HCT116 (cell line): ENCODE data around the gene ACOT11. TPM values are rescaled to one million over a fixed set of nuclear protein-coding genes. Genes with fewer than 3 reads are reported as not detected.
A peak's percentile ranks its signal among the peaks of the same experiment; 100 is the strongest.

ENCODE experiments used
- ATAC-seq: fragments of 200-7000 bp; cut with Tn5 transposase; 2 replicates; pipeline ENCODE4 v1.9.1; 2020; ENCODE audit warnings: mild to moderate bottlenecking, moderate library complexity
- BruUV-seq: library from RNA; stranded (reverse); fragments of 400-500 nt; replicated peaks from 2 replicates; lab custom pipeline; 2021; lab: Mats Ljungman, UMichigan
- CTCF ChIA-PET: fragments of 300-600 bp; sonication (Branson Sonifier 250); formaldehyde crosslinking; loops from one replicate; lab custom pipeline; 2021; ENCODE audit warnings: antibody characterized with exemption; lab: Charles Lee
- POLR2A ChIA-PET: fragments of 300-600, 350-600 bp; sonication (Branson Sonifier 250); formaldehyde crosslinking; loops from one replicate; lab custom pipeline; 2021; ENCODE audit warnings: antibody characterized with exemption; lab: Charles Lee
- RAD21 ChIA-PET, 2 experiments: fragments of 300-600 bp; sonication (Branson Sonifier 250); formaldehyde crosslinking; loops; one replicate each; lab custom pipeline; 2023; ENCODE audit warnings: low total read pairs in 2 of 2; ENCODE audit not compliant: uncharacterized antibody in 2 of 2, unreplicated experiment in 2 of 2, low non-redundant PET in 1 of 2; lab: Charles Lee
- DNase-seq: peaks from one replicate; pipeline ENCODE4 v3.0.0-alpha.2; 2010; ENCODE audit warnings: low read depth, low spot score
- H2AFZ ChIP-seq: fragments of 200-600 bp; shearing (Covaris generic), sonication (generic); 2 replicates; pipeline ENCODE4 v1.6.1; 2017; ENCODE audit warnings: low read depth, mixed run types, mixed read lengths, antibody characterized with exemption, low read length; ENCODE audit not compliant: poor library complexity, severe bottlenecking
- H3K27ac ChIP-seq: 2 replicates; pipeline ENCODE4 v1.5.1; 2012; ENCODE audit warnings: low read depth, low read length
- H3K27me3 ChIP-seq: fragments of 200-600 bp; sonication (generic); 2 replicates; pipeline ENCODE4 v1.6.1; 2016; ENCODE audit warnings: mixed run types, low read length, mixed read lengths; ENCODE audit not compliant: insufficient read depth
- H3K36me3 ChIP-seq, 2 experiments: fragments of 200-500 bp in 1 of 2; fragments of 200-600 bp in 1 of 2; sonication (Bioruptor generic) in 1 of 2; sonication (generic) in 1 of 2; 2 replicates each; pipeline versions ENCODE4 v1.5.1 to v1.6.1; 2014 to 2016; ENCODE audit warnings: low read length in 2 of 2, inconsistent platforms in 1 of 2, mixed read lengths in 1 of 2, mixed run types in 1 of 2; ENCODE audit not compliant: insufficient read depth in 2 of 2, control insufficient read depth in 1 of 2
- H3K4me1 ChIP-seq, 2 experiments: fragments of 200-600 bp in 1 of 2; sonication (generic) in 1 of 2; 2 replicates each; pipeline versions ENCODE4 v1.5.1 to v1.6.1; 2012 to 2017; ENCODE audit warnings: low read length in 2 of 2, inconsistent platforms in 1 of 2, mild to moderate bottlenecking in 1 of 2, mixed read lengths in 1 of 2, mixed run types in 1 of 2, moderate library complexity in 1 of 2; ENCODE audit not compliant: insufficient read depth in 2 of 2, control insufficient read depth in 1 of 2
- H3K4me2 ChIP-seq: fragments of 200-600 bp; sonication (generic); 2 replicates; pipeline ENCODE4 v1.6.1; 2017; ENCODE audit warnings: mixed run types, low read length, mixed read lengths
- H3K4me3 ChIP-seq, 2 experiments: fragments of 200-600 bp in 1 of 2; sonication (generic) in 1 of 2; replicated peaks in 1 of 2; 2 replicates each; pipeline ENCODE4 v1.5.1; 2011 to 2016; ENCODE audit warnings: low read length in 2 of 2, control low read depth in 1 of 2, low read depth in 1 of 2, mild to moderate bottlenecking in 1 of 2, mixed read lengths in 1 of 2, mixed run types in 1 of 2
- H3K79me2 ChIP-seq: fragments of 200-600 bp; sonication (generic); 2 replicates; pipeline ENCODE4 v1.6.1; 2017; ENCODE audit warnings: mild to moderate bottlenecking, mixed run types, low read length, moderate library complexity, mixed read lengths; ENCODE audit not compliant: insufficient read depth
- H3K9ac ChIP-seq: fragments of 200-600 bp; sonication (generic); 2 replicates; pipeline ENCODE4 v1.6.1; 2016; ENCODE audit warnings: low read length, mixed read lengths
- H3K9me2 ChIP-seq: fragments of 200-600 bp; sonication (generic), shearing (Covaris generic); 2 replicates; pipeline ENCODE4 v1.6.1; 2017; ENCODE audit warnings: mixed run types, mild to moderate bottlenecking, moderate library complexity; ENCODE audit not compliant: insufficient read depth
- H3K9me3 ChIP-seq, 2 experiments: fragments of 200-500 bp in 1 of 2; fragments of 200-600 bp in 1 of 2; sonication (Bioruptor generic) in 1 of 2; sonication (generic) in 1 of 2; 2 replicates each; pipeline ENCODE4 v1.6.1; 2014 to 2017; ENCODE audit warnings: low read length in 2 of 2, mixed read lengths in 2 of 2, inconsistent platforms in 1 of 2, low read depth in 1 of 2, mild to moderate bottlenecking in 1 of 2, mixed run types in 1 of 2, moderate library complexity in 1 of 2; ENCODE audit not compliant: control insufficient read depth in 1 of 2, insufficient read depth in 1 of 2
- H4K20me1 ChIP-seq: fragments of 200-600 bp; sonication (generic), shearing (Covaris generic); 2 replicates; pipeline ENCODE4 v1.6.1; 2017; ENCODE audit warnings: mixed run types, mild to moderate bottlenecking, moderate library complexity; ENCODE audit not compliant: insufficient read depth
- CBX3 ChIP-seq: IDR thresholded peaks from 2 replicates; pipeline ENCODE4 v1.6.1; 2012; ENCODE audit warnings: low read depth
- CEBPB ChIP-seq: IDR thresholded peaks from 2 replicates; pipeline ENCODE4 v1.6.1; 2012; ENCODE audit warnings: low read depth
- EGR1 ChIP-seq: IDR thresholded peaks from 2 replicates; pipeline ENCODE4 v1.6.1; 2012; ENCODE audit warnings: low read depth
- ELF1 ChIP-seq: IDR thresholded peaks from 2 replicates; pipeline ENCODE4 v1.6.1; 2012; ENCODE audit warnings: low read depth, borderline replicate concordance
- EZH2 ChIP-seq: fragments of 200-600 bp; sonication (generic); IDR thresholded peaks from 2 replicates; pipeline ENCODE4 v1.6.1; 2017; ENCODE audit warnings: antibody characterized with exemption, mixed run types
- EZH2phosphoT487 ChIP-seq: fragments of 200-600 bp; IDR thresholded peaks from 2 replicates; pipeline ENCODE4 v1.6.1; 2018; ENCODE audit warnings: antibody characterized with exemption, borderline replicate concordance
- FOSL1 ChIP-seq: IDR thresholded peaks from 2 replicates; pipeline ENCODE4 v1.6.1; 2012; ENCODE audit warnings: low read depth
- JUND ChIP-seq: IDR thresholded peaks from 2 replicates; pipeline ENCODE4 v1.6.1; 2012
- MAX ChIP-seq: IDR thresholded peaks from 2 replicates; pipeline ENCODE4 v1.6.1; 2012
- POLR2A ChIP-seq: IDR thresholded peaks from 2 replicates; pipeline ENCODE4 v1.7.0; 2011; ENCODE audit warnings: borderline replicate concordance; ENCODE audit not compliant: insufficient read depth, insufficient read length; ENCODE audit errors: extremely low read depth
- POLR2AphosphoS5 ChIP-seq: IDR thresholded peaks from 2 replicates; pipeline ENCODE4 v1.6.1; 2011; ENCODE audit warnings: mild to moderate bottlenecking, low read depth, low read length, moderate library complexity
- RAD21 ChIP-seq: IDR thresholded peaks from 2 replicates; pipeline ENCODE4 v1.6.1; 2012; ENCODE audit warnings: low read depth, mild to moderate bottlenecking
- REST ChIP-seq: IDR thresholded peaks from 2 replicates; pipeline ENCODE4 v1.6.1; 2012; ENCODE audit warnings: low read depth
- SIN3A ChIP-seq: IDR thresholded peaks from 2 replicates; pipeline ENCODE4 v1.6.1; 2012; ENCODE audit warnings: low read depth
- SP1 ChIP-seq: IDR thresholded peaks from 2 replicates; pipeline ENCODE4 v1.6.1; 2012; ENCODE audit warnings: low read depth
- SRF ChIP-seq: IDR thresholded peaks from 2 replicates; pipeline ENCODE4 v1.6.1; 2012; ENCODE audit warnings: low read depth
- TCF7L2 ChIP-seq: IDR thresholded peaks from 2 replicates; pipeline ENCODE4 v1.7.0; 2011; ENCODE audit warnings: borderline replicate concordance, inconsistent platforms; ENCODE audit not compliant: insufficient read depth, insufficient read length; ENCODE audit errors: extremely low read depth
- YY1 ChIP-seq: IDR thresholded peaks from 2 replicates; pipeline ENCODE4 v1.6.1; 2011; ENCODE audit warnings: low read length, low read depth, moderate library complexity, mild to moderate bottlenecking; ENCODE audit not compliant: insufficient replicate concordance; ENCODE audit errors: extremely low read depth
- ZBTB33 ChIP-seq: IDR thresholded peaks from 2 replicates; pipeline ENCODE4 v1.6.1; 2011; ENCODE audit warnings: mild to moderate bottlenecking, low read length, moderate library complexity; ENCODE audit not compliant: insufficient replicate concordance; ENCODE audit errors: extremely low read depth
- ZFX ChIP-seq: fragments of 450-650 bp; IDR thresholded peaks from 2 replicates; pipeline ENCODE4 v1.6.1; 2017
- ZNF274 ChIP-seq: fragments of 200-500 bp; sonication (Bioruptor generic); IDR thresholded peaks from 2 replicates; pipeline ENCODE4 v1.6.1; 2014; ENCODE audit warnings: mild to moderate bottlenecking, low read depth, low read length, inconsistent platforms
- intact Hi-C: fragments of 100-400 bp; cut with micrococcal nuclease; formaldehyde crosslinking; loops from 2 replicates; pipeline ENCODE4 v1.10.0; 2022
- total RNA-seq: library from RNA; stranded (reverse); gene quantifications from one replicate; pipeline ENCODE4 v1.2.1, GENCODE V29; 2021; ENCODE audit not compliant: unreplicated experiment

The ACOT11 gene
- total RNA-seq, 1 experiment from 2014 or later, result 31.1 TPM

GRCh38 chr1:54569339-54569738, 21.3 kb downstream of the ACOT11 start:
- BruUV-seq, result no TSS peak
- ATAC-seq (peak; percentile 56), DNase-seq (no peak)
- CTCF ChIA-PET, result no interaction called here
- no peak for TF ChIP-seq EZH2phosphoT487
- TF ChIP-seq ZBTB33, result no peak
- TF ChIP-seq SP1, result peak; percentile 55
- TF ChIP-seq REST, result no peak
- TF ChIP-seq POLR2A, result no peak
- TF ChIP-seq MAX, result peak; percentile 39; the same call in 1 of the 2 replicates
- TF ChIP-seq SIN3A, result no peak
- no peak for TF ChIP-seq SRF
- no peak for TF ChIP-seq POLR2AphosphoS5
- no peak for TF ChIP-seq EGR1
- no peak for TF ChIP-seq ELF1
- peak; percentile 62 for TF ChIP-seq JUND
- TF ChIP-seq ZFX, result 0 out of 2 replicates have a peak, but pooled peaks have one; percentile 17
- TF ChIP-seq FOSL1, result peak; percentile 37
- no peak for TF ChIP-seq YY1
- no peak for TF ChIP-seq CEBPB
- no peak for TF ChIP-seq EZH2
- TF ChIP-seq ZNF274, result no peak
- TF ChIP-seq TCF7L2, result no peak
- TF ChIP-seq RAD21, result no peak
- peak; percentile 59; the same call in 1 of the 2 replicates for TF ChIP-seq CBX3
- Histone ChIP-seq H3K27me3 (no peaks in the 10 kb centered on the region), H3K9me3 (no peaks in the 10 kb centered on the region), H3K4me2 (peak overlapping the region; percentile 68), H3K27ac (peak overlapping the region; percentile 66), H3K4me3 (no peak overlapping the region), H3K79me2 (no peaks in the 10 kb centered on the region), H3K9ac (peak overlapping the region; percentile 39), H3K9me2 (no peaks in the 10 kb centered on the region), H2AFZ (no peak overlapping the region), H4K20me1 (no peaks in the 10 kb centered on the region), H3K36me3 (no peaks in the 10 kb centered on the region), H3K4me1 (peaks cover 70 to 92% of the 10 kb centered on the region in 2 experiments)
- RAD21 ChIA-PET, result no interaction called here
- intact Hi-C loops, result no loop called here
- POLR2A ChIA-PET, result interaction anchor here (1.3 kb wide), 1 partner anchor 12 kb away, joined by 4 read pairs; no protein-coding TSS in a partner anchor
